K562 (cell line): ENCODE data around the gene RAPGEF5. TPM values are rescaled to one million over a fixed set of nuclear protein-coding genes. Genes with fewer than 3 reads are reported as not detected.

Source experiments
- ARHGAP35 ChIP-seq: fragments of 450-650 bp; IDR thresholded peaks from 2 replicates; pipeline ENCODE4 v1.6.1; 2018; ENCODE audit not compliant: partially characterized antibody
- CBFA2T3 ChIP-seq: fragments of 450-650 bp; IDR thresholded peaks from 2 replicates; pipeline ENCODE4 v1.6.1; 2017
- CBX3 ChIP-seq, 2 experiments: IDR thresholded peaks; 1 replicate in 1 of 2; 2 replicates in 1 of 2; pipeline ENCODE4 v1.6.1; 2012; ENCODE audit warnings: inconsistent platforms in 2 of 2, low read length in 2 of 2, borderline replicate concordance in 1 of 2, control low read depth in 1 of 2
- CLOCK ChIP-seq: fragments of 250-450 bp; sonication (Bioruptor Pico); IDR thresholded peaks from 2 replicates; pipeline ENCODE4 v1.4.0; 2020; ENCODE audit warnings: mild to moderate bottlenecking, moderate library complexity, borderline replicate concordance
- GTF2A2 ChIP-seq: IDR thresholded peaks from 2 replicates; pipeline ENCODE4 v1.6.1; 2016; ENCODE audit warnings: mild to moderate bottlenecking, missing genetic modification characterization, missing compliant biosample characterization
- MAFG ChIP-seq: fragments of 450-650 bp; conservative IDR thresholded peaks from 2 replicates; pipeline ENCODE4 v1.6.1; 2016; ENCODE audit warnings: missing genetic modification characterization, missing compliant biosample characterization
- MBD1 ChIP-seq: fragments of 250-450 bp; sonication (Bioruptor Pico); IDR thresholded peaks from 2 replicates; pipeline ENCODE4 v1.8.0; 2022; ENCODE audit warnings: inconsistent platforms
- MEF2A ChIP-seq: IDR thresholded peaks from 2 replicates; pipeline ENCODE4 v1.6.1; 2011; ENCODE audit warnings: low read depth, mild to moderate bottlenecking, low read length, moderate library complexity; ENCODE audit not compliant: control insufficient read depth
- TEAD4 ChIP-seq, 2 experiments: sonication (generic) in 1 of 2; formaldehyde crosslinking in 1 of 2; IDR thresholded peaks; 2 replicates each; pipeline versions ENCODE4 v1.6.1 to v1.8.0; 2012 to 2022; ENCODE audit warnings: borderline replicate concordance in 1 of 2, inconsistent platforms in 1 of 2, low read length in 1 of 2, mild to moderate bottlenecking in 1 of 2, missing genetic modification reagents in 1 of 2
- THAP12 ChIP-seq: fragments of 250-450 bp; sonication (Bioruptor Pico); IDR thresholded peaks from 2 replicates; pipeline ENCODE4 v1.9.0; 2021; ENCODE audit warnings: mild to moderate bottlenecking, inconsistent platforms
- ZNF174 ChIP-seq: fragments of 250-450 bp; sonication (Bioruptor Pico); IDR thresholded peaks from 2 replicates; pipeline ENCODE4 v1.4.0; 2020; ENCODE audit warnings: mild to moderate bottlenecking
- ZNF263 ChIP-seq: sonication (generic); formaldehyde crosslinking; IDR thresholded peaks from 2 replicates; pipeline ENCODE4 v1.8.0; 2022; ENCODE audit warnings: mild to moderate bottlenecking, missing genetic modification reagents, borderline replicate concordance
- ZNF717 ChIP-seq: fragments of 250-450 bp; sonication (Bioruptor Pico); IDR thresholded peaks from 2 replicates; pipeline ENCODE4 v1.5.0; 2021
- ZSCAN32 ChIP-seq: fragments of 450-650 bp; formaldehyde crosslinking; IDR thresholded peaks from 2 replicates; pipeline ENCODE4 v1.4.0; 2020; ENCODE audit warnings: mild to moderate bottlenecking, moderate library complexity
- ZZZ3 ChIP-seq: fragments of 450-650 bp; IDR thresholded peaks from 2 replicates; pipeline ENCODE4 v1.6.1; 2016; ENCODE audit warnings: antibody characterized with exemption, mild to moderate bottlenecking, moderate library complexity
- polyA plus RNA-seq, 8 experiments: library from polyadenylated mRNA; depleted of rRNA in 4 of 8; stranded (reverse) in 5 of 8; unstranded in 3 of 8; fragments of >200 nt; fragmentation: Nextera tagmentation in 2 of 8; fragmentation: Illumina TruSeq in 1 of 8; extraction: Ambion mirVana in 2 of 8; extraction: Trizol in 1 of 8; gene quantifications; 2 replicates each; pipeline versions ENCODE4 v1.2.1 to v1.2.3, GENCODE V29; 2011 to 2014; ENCODE audit warnings: inconsistent platforms in 1 of 8, missing spikeins in 1 of 8
- total RNA-seq, 7 experiments: library from RNA; depleted of rRNA in 6 of 7; stranded (reverse); fragments of >200 nt in 6 of 7; fragmentation: Illumina TruSeq in 2 of 7; extraction: Trizol in 2 of 7; gene quantifications; 2 replicates each; pipeline versions ENCODE4 v1.2.1 to v1.2.3, GENCODE V29; 2011 to 2021; ENCODE audit warnings: low replicate concordance in 1 of 7
- TF ChIP-seq, protein P1 (sequence below): IDR thresholded peaks from 2 replicates; pipeline ENCODE4 v1.6.1; 2011; ENCODE audit not compliant: insufficient read length; ENCODE audit errors: extremely low read depth
- TF ChIP-seq, protein P2 (sequence below): IDR thresholded peaks from 3 replicates; pipeline ENCODE4 v1.6.1; 2011; ENCODE audit warnings: borderline replicate concordance, mild to moderate bottlenecking; ENCODE audit not compliant: insufficient read length, insufficient read depth
- TF ChIP-seq, protein P3 (sequence below): sonication (generic); formaldehyde crosslinking; IDR thresholded peaks from 2 replicates; pipeline ENCODE4 v1.8.1; 2023; ENCODE audit warnings: mild to moderate bottlenecking, missing genetic modification reagents

Gene RAPGEF5
- total and polyA plus RNA-seq, 9 of the 15 experiments (the other 6 are each of a cell fraction or from before 2014, with no cell fraction given), result 0.39 to 2.0 (median 1.1) TPM

GRCh38 chr7:22317632-22318031 lies 39.3 kb downstream of the RAPGEF5 start (continued):
- TF ChIP-seq TEAD4 (IDR thresholded peaks at IDR 0.05; ENCODE audit: low read length), result peak; percentile 72
- no peak for TF ChIP-seq TEAD4 (CRISPR knock-in tag; IDR thresholded peaks at IDR 0.05; ENCODE audit: borderline replicate concordance)
- TF ChIP-seq, protein P1, sequence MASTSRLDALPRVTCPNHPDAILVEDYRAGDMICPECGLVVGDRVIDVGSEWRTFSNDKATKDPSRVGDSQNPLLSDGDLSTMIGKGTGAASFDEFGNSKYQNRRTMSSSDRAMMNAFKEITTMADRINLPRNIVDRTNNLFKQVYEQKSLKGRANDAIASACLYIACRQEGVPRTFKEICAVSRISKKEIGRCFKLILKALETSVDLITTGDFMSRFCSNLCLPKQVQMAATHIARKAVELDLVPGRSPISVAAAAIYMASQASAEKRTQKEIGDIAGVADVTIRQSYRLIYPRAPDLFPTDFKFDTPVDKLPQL, result no peak
- peak; percentile 96 for TF ChIP-seq MAFG
- no peak for TF ChIP-seq THAP12 (CRISPR knock-in tag)
- TF ChIP-seq, protein P2, sequence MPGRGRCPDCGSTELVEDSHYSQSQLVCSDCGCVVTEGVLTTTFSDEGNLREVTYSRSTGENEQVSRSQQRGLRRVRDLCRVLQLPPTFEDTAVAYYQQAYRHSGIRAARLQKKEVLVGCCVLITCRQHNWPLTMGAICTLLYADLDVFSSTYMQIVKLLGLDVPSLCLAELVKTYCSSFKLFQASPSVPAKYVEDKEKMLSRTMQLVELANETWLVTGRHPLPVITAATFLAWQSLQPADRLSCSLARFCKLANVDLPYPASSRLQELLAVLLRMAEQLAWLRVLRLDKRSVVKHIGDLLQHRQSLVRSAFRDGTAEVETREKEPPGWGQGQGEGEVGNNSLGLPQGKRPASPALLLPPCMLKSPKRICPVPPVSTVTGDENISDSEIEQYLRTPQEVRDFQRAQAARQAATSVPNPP, result no peak
- TF ChIP-seq ZZZ3, result no peak
- TF ChIP-seq MBD1 (CRISPR knock-in tag), result no peak
- TF ChIP-seq GTF2A2, result no peak
- TF ChIP-seq ZNF263 (CRISPR knock-in tag), result no peak
- no peak for TF ChIP-seq ZNF174 (CRISPR knock-in tag)
- TF ChIP-seq ZSCAN32 (CRISPR knock-in tag), result no peak
- no peak for TF ChIP-seq MEF2A
- TF ChIP-seq, protein P3, sequence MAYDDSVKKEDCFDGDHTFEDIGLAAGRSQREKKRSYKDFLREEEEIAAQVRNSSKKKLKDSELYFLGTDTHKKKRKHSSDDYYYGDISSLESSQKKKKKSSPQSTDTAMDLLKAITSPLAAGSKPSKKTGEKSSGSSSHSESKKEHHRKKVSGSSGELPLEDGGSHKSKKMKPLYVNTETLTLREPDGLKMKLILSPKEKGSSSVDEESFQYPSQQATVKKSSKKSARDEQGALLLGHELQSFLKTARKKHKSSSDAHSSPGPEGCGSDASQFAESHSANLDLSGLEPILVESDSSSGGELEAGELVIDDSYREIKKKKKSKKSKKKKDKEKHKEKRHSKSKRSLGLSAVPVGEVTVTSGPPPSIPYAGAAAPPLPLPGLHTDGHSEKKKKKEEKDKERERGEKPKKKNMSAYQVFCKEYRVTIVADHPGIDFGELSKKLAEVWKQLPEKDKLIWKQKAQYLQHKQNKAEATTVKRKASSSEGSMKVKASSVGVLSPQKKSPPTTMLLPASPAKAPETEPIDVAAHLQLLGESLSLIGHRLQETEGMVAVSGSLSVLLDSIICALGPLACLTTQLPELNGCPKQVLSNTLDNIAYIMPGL, result no peak
- TF ChIP-seq CBX3 (IDR thresholded peaks at IDR 0.05; ENCODE audit: borderline replicate concordance in 1 of 2, low read length in 2 of 2), result no peak
- TF ChIP-seq ZNF717 (CRISPR knock-in tag), result no peak
- no peak for TF ChIP-seq ARHGAP35
- TF ChIP-seq CBFA2T3, result peak; percentile 76
- no peak for TF ChIP-seq CLOCK
